ENCODE results near the gene DOCK8. TPM values are rescaled to one million over a fixed set of nuclear protein-coding genes. Genes with fewer than 3 reads are reported as not detected.

The DOCK8 gene
- total RNA-seq, 2 experiments from 2014 or later: 163 to 166 TPM

GRCh38 chr9:304106-304505 is 89.4 kb downstream of the DOCK8 start:
- Mint-ChIP-seq H3K36me3 (ENCODE audit: low read depth) (peaks cover 60% of the 10 kb centered on the region), H3K4me3 (no peak overlapping the region), H3K27me3 (no peaks in the 10 kb centered on the region), H3K27ac (no peak overlapping the region), H3K9me3 (no peaks in the 10 kb centered on the region), H3K4me1 (ENCODE audit: low read depth) (peaks cover 2% of the 10 kb centered on the region)
- intact Hi-C loops (cut with micrococcal nuclease): no loop called here
- ATAC-seq: no peak
- TF ChIP-seq CTCF (IDR thresholded peaks at IDR 0.05): no peak
- CTCF ChIA-PET: no interaction called here
- DNase-seq: no peak
- POLR2A ChIA-PET: no interaction called here

- Mint-ChIP-seq H3K27me3 (no peaks in the 10 kb centered on the region), H3K4me3 (no peak overlapping the region), H3K4me1 (ENCODE audit: low read depth) (peaks cover 2% of the 10 kb centered on the region), H3K27ac (no peak overlapping the region), H3K9me3 (no peaks in the 10 kb centered on the region), H3K36me3 (ENCODE audit: low read depth) (peaks cover 60% of the 10 kb centered on the region)
- POLR2A ChIA-PET: no interaction called here
- intact Hi-C loops (cut with micrococcal nuclease): no loop called here
- TF ChIP-seq CTCF (IDR thresholded peaks at IDR 0.05): no peak
- ATAC-seq (no peak), DNase-seq (no peak)
- CTCF ChIA-PET: no interaction called here
These were observed 90.0 kb downstream of the DOCK8 start for GRCh38 chr9:304519-305185.

GRCh38 chr9:306907-307306 is 92.2 kb downstream of the DOCK8 start:
- ChIA-PET CTCF (interaction anchor here (1.2 to 1.6 kb wide), 2 partner anchors 9 to 83 kb away, joined by 3 to 4 read pairs; no protein-coding TSS in a partner anchor), POLR2A (interaction anchor here (1.2 kb wide), 1 partner anchor 21 kb away, joined by 4 read pairs; no protein-coding TSS in a partner anchor)
- Mint-ChIP-seq H3K4me1 (ENCODE audit: low read depth) (peaks cover 2% of the 10 kb centered on the region), H3K4me3 (no peak overlapping the region), H3K9me3 (no peaks in the 10 kb centered on the region), H3K36me3 (ENCODE audit: low read depth) (peaks cover 51% of the 10 kb centered on the region), H3K27me3 (no peaks in the 10 kb centered on the region), H3K27ac (no peak overlapping the region)
- ATAC-seq (peak; percentile 39), DNase-seq (peak; percentile 16)
- intact Hi-C loops (cut with micrococcal nuclease): no loop called here
- TF ChIP-seq CTCF (IDR thresholded peaks at IDR 0.05): no peak

GRCh38 chr9:311841-312240 is 97.2 kb downstream of the DOCK8 start:
- intact Hi-C loops (cut with micrococcal nuclease): no loop called here
- no peaks in the 10 kb centered on the region for H3K4me1 Mint-ChIP-seq (ENCODE audit: low read depth)
- DNase-seq: no peak
- H3K27ac Mint-ChIP-seq: no peak overlapping the region
- H3K27me3 Mint-ChIP-seq: no peaks in the 10 kb centered on the region
- ChIA-PET POLR2A (interaction anchor here (1.5 kb wide), 1 partner anchor 11 kb away, joined by 4 read pairs; no protein-coding TSS in a partner anchor), CTCF (no interaction called here)
- no peak overlapping the region for H3K4me3 Mint-ChIP-seq
- peaks cover 42% of the 10 kb centered on the region for H3K36me3 Mint-ChIP-seq (ENCODE audit: low read depth)
- H3K9me3 Mint-ChIP-seq: no peaks in the 10 kb centered on the region
- no peak for TF ChIP-seq CTCF (IDR thresholded peaks at IDR 0.05)
- no peak for ATAC-seq

- no peak for ATAC-seq
- no peak for TF ChIP-seq CTCF (IDR thresholded peaks at IDR 0.05)
- intact Hi-C loops (cut with micrococcal nuclease): no loop called here
- Mint-ChIP-seq H3K9me3 (no peaks in the 10 kb centered on the region), H3K36me3 (ENCODE audit: low read depth) (peaks cover 44% of the 10 kb centered on the region), H3K27me3 (no peaks in the 10 kb centered on the region), H3K4me3 (no peak overlapping the region), H3K4me1 (ENCODE audit: low read depth) (no peaks in the 10 kb centered on the region), H3K27ac (no peak overlapping the region)
- no peak for DNase-seq
- ChIA-PET POLR2A (no interaction called here), CTCF (interaction anchor here (1.7 kb wide), 1 partner anchor 98 kb away, joined by 4 read pairs; the partner anchor contains the start of gene DOCK8)
These were observed 98.1 kb downstream of the DOCK8 start for GRCh38 chr9:312596-313320.
